Measurements from ENCODE around the gene APP.

APP gene

DNA sequence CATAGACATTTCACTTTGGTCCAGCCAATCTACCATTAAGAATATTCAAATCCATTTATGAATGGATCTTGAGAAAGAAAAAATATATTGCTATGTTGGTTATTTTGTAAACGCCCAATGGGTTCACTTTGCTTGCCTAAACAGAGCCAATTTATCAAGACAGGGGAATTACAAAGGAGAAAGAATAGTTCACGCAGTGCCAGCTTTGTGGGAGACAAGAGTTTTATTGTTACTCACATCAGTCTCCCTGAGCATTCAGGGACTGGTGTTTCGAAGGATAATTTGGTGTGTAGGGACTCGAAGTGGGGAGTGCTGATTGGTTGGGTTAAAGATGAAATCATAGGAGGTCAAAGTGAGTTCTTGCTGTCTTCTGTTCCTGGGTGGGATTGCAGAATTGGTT lies 300.5 kb downstream of the APP start:
- no peak for DNase-seq (ENCODE audit: low read depth in 2 of 2)

DNA sequence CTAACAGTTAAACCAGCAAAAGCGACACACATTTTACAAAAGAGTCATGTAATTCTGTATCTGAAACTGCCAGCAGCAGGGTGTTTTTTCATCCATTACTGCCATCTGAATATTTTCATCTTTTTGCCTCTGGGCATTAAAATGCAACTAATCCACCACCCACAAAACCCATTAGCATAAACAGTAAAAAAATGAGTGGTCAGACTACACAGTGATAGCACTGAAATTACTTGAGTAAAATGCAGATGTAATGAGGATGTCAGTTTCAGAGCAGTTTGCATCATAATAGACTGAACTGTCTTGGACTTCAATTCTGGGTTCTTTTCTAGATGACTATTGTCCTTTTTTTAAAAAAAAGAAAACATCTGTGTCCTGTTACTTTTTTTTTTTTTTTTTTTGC lies 303.5 kb downstream of the APP start:
- no peak for DNase-seq (ENCODE audit: low read depth in 2 of 2)

DNA sequence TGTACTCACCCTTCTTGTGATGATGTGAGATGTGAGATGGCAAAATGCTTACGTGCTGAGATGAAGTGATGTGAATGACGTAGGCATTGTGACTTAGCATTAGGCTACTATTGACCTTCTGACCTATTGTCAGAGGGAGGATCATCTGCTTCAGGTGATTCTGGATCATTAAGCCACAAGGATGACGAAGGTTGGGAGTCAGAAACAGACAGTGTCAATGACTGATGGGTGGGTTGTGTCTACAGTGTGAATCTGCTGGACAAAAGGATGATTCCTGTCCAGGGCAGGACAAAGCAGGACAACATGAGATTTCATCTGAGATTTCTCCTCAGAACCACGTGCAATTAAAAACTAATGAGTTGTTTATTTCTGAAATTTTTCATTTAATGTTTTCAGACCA lies 306.8 kb downstream of the APP start:
- DNase-seq (ENCODE audit: low read depth in 2 of 2): no peak

DNA sequence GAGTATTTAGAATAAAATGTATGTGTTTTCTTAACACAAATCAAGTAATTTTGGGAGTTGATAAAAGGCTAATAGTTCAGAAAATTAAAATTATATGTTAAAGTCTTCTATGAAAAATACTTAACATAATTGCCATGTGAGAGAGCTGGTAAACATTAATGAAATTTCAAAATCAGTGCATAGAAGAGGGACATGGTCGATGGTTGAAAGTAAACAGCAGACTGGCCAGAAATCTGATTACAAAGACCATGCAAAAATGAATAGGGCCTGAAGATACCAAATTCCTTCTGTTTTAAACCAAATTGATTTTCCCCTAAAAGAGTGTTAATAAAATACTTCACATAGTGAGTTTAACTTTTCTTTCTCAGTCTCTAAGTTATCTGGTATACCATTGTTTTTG lies 307.5 kb downstream of the APP start:
- DNase-seq (ENCODE audit: low read depth in 2 of 2): no peak

DNA sequence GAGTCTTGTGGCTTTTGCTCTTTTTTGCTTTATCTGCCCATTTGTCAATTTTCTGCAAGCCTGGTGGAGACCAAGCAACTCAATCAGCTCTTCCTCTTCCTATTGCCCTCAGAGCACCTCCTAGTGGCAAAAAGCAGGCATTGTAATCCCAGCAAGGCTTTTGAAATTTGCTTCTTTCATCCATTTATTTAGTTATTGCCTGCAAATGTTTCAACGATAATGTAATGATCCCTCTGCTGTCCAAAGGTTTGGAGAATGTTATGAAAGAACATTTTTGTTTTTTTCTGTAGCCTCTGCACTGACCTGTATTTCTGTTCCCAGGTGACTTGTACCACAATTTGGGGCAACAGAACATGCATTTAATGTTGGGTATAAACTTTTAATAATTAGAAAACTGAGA lies 308.0 kb downstream of the APP start:
- no peak for DNase-seq (ENCODE audit: low read depth in 2 of 2)

DNA sequence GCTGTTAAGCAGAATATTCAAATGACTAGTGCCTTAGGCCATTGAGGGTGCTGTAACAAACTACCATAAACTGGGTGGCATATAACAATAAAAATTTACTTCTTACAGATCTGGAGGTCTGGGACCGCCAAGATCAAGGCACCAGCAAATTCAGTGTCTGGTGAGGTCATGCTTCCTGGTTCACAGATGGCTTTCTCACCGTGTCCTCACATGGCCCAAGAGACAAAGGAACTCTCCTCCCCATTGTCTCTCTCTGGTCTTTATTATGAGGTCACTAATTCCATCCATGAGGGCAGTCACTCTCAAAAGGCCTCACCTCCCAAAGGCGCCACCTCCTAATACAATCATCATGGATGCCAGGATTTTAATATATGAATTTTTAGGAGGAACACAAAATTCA lies 308.5 kb downstream of the APP start:
- DNase-seq (ENCODE audit: low read depth in 2 of 2): no peak

DNA sequence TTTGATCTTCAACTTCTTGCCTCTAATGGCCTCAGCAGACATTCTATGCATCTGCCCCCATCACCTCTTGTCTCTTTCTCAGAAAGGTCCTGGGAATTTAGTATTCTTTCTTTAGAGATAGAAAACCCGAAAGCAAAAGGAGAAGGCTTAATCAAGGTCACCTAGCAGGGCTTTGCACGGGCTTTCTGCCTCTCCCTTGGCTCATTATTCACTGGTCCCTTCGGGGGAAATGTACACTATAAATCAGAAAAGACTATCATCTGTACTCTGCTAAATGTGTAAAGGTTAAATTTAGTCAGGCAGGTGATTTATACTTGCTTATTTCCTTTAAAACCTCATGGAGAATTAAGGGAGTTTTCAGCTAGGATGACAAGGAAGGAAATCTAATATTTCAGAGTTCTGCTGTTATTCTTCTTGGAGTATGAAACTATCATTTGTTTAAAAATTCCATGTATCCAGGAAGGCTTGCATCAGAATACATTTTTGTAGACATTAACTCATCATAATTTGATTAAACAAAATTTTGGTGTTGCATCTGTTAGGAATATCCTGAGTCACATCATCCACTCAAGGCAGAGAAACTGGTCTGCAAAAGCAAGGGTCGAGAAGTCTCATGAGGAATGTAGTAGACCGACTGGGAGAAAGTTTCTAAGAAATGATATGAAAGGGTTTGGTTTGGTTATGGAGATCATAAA lies 311.2 kb downstream of the APP start:
- no peak for DNase-seq (ENCODE audit: low read depth in 2 of 2)

DNA sequence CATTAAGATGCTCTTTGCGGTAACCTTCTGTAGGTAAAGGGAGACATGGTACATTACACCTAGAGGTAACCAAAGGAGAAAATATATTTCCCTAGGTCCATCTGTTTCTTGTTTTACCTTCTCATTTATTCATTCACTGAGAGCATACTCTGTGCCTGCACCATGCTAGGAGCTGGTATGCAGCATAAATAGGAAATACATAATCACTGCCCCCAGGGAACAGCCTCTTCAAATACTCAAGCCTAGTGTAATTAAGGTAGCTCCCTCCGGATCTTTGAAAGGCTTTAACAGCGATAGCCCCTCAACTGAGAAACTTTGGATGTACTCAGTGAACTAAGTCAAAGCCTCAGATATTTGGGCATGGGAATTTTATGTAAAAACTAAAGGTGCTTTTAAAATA lies 312.2 kb downstream of the APP start:
- DNase-seq (ENCODE audit: low read depth in 2 of 2): no peak

DNA sequence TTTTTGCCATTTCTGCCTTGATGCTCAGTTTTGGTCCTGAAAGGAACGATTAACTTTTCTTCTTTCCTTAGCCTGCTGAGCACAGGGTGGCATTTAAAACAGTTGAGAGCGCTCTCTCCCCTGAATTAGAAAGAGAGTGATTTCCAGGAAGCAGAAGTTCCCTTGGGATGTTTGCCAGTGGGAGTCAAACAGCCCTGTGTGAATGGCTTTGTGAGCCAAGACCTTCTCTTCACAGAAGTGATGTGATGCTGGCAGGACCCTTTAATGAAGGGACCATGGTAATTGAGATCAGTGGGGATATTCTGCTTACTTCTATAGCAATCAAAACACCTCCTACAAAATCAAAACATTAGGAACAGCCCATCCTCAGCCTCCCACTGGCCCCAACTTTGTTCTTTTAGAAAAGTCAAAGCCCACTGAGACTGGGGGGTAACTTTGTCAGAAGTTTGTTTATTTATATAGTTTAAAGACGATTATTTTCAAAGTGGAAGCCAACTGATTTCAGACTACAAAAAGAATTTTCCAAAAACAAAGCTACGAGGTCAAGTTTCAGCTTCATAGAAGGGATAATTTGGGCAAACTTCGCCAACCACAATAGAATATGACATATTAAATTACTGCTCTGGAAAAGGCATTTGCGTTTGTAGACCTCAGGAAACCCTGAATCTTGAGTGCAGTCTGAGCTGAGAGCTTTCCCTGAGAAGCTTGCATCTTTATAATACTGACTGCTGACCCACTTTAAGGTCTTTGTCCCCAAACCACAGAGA lies 313.1 kb downstream of the APP start:
- no peak for DNase-seq (ENCODE audit: low read depth in 2 of 2)

DNA sequence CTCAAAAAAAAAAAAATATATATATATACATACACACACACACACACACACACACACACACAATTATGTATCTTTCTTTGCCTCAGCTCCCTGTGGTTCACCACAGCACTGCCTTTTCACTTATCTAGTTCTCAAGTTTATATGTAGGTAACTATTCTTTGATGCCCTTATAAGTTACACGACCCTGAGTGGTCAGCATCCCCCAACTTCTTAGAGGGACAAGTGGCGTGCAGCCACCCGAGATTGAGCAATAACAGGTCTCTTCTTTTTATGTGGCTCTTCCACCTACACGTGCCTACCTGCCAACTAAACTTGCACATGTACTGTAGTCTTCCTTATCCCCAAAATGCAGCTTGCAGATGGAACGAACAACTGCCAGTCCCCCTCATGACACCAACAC lies 315.0 kb downstream of the APP start:
- DNase-seq (ENCODE audit: low read depth in 2 of 2): no peak

DNA sequence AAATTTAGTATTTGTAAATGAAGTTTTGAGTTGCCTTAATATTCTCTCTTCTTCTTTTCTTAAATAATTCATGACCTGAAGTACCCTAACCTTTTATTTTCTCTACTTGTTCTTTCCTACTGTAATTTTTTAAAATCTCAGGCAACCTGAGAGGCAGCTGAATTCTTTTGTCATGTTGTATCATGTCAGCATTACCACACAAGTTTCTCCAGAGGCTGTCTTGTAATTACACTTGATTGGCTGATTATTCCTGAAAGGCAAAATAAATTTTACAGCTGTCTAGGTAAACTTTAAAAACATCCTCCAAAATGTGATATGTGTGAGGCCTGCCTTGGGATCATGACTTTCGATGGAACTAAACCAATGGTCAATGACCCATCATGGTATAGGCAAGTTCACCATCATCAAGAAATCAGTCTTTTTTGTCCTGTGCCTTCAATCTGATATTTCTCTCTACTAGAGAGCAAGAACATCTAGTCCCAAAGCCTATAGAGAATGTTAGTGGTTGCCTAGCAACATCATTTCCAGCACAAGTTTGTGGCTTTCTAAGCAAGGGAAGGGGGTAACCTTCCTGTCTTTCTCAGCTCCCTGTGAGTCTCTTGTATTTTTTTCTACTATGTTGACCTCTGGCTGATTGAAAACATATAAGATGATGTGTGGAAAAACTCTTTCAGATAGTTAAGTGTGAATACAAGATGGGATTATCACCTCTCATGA lies 320.3 kb downstream of the APP start:
- DNase-seq (ENCODE audit: low read depth in 2 of 2): no peak

DNA sequence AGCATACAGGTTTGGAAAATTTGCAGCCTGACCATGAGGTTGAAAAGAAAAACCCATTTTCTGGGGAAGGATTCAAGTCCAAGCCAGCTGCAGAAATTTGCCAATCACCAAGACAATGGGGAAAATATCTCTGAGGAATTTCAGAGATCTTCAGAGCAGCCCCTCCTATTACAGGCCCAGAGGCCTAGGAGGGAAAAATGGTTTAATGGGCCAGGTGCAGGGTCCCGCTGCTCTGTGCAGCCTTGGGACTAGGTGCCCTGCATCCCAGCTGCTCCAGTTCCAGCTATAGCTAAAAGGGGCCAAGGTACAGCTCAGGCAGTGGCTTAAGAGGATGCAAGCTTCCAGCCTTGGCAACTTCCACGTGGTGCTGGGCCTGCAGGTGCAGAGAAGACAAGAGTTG lies 322.3 kb downstream of the APP start:
- no peak for DNase-seq (ENCODE audit: low read depth in 2 of 2)

DNA sequence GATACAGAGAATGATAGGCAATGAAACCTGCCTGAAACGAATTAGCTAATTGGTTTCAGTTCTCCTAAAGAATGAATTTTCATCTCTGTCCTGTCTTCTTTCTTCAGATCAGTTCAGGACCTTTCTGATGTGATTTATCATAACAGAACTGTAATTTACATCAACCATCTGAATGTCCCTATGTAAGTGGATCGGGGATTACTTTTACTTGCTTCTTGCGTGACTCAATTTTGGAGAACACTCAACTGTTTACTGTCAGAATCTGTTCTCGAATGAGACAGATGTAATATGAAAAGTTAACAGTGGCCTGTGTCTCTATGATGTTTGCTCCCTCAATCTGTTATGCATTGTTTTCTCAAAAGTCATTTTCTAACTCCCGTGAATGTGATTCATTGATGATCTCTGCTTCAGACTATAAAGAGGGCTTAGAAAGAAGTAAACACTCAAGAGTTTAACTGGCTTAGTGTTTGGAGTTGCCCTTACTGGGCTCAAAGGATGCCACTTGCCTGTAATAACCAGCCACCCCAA lies 324.8 kb downstream of the APP start:
- no peak for DNase-seq (ENCODE audit: low read depth in 2 of 2)

DNA sequence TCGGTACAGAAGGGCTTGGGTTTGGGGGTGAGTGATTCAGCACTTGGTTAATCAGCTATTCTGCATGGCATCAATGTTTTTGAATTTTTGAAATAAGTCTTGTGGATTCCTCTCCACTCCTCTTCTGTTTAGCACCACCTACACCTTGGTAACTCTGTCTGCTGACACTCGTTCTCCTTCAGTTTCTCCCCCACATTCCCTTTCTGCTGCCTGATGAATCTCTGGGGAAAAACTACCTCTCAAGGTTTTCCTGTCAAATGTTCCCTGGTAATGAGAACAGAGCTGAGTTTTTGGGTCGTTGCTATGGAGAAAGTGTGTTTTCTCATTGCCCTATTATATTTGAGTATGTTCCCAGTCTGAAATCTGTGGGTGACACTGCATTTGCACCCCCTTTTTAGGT lies 327.6 kb downstream of the APP start:
- no peak for DNase-seq (ENCODE audit: low read depth in 2 of 2)

DNA sequence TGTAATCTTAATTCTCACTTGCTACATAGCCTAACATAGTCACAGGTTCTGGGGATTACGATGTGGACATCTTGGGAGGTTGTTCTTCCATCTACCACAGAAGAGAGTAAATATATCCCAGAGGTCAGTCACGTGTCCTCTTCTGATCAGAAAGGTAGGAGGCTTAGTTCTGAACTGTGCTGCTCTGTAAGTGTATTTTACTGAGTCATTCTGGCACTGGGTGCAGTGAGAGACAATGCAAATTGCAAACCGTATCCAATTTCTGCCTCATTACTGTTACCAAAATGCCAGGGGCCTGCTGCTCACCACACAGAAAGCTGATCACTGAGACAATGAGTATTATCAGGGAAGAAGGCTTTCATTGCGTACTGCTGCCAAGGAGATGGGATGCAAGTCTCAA lies 331.8 kb downstream of the APP start:
- DNase-seq (ENCODE audit: low read depth in 2 of 2): no peak

DNA sequence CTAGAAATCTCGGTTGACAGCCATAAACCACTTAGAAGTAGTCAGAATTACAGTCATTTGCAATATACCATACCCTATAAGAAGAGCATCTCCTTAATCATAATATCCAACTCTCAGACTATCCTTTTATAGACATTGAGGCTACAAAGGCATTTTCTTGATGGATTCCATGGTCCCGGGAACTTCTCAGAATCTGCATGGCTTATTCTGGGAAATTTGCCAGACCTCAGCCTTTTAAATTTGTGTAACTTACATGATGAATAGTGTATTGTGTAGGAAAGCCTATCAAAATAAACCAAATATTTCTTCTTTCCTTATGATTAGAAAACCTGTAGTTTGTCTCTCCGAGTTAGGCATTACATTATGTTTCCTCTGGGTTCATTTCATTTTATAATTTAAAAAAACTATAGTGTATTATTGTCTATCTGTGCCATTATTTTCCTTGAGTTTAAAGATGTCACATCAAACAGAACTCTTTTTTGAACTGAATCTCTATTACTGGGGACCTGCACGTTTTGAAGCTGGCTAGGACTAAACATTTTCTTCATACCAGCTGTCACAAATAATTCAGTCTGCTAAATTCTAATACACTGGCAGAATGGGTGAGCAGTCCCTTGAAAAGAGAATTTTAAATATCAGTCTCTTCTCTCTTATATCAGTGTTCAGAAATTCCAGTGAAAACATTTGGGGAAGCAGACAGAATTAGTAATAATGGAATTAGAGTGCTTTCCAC lies 332.9 kb downstream of the APP start:
- DNase-seq (ENCODE audit: low read depth in 2 of 2): no peak

DNA sequence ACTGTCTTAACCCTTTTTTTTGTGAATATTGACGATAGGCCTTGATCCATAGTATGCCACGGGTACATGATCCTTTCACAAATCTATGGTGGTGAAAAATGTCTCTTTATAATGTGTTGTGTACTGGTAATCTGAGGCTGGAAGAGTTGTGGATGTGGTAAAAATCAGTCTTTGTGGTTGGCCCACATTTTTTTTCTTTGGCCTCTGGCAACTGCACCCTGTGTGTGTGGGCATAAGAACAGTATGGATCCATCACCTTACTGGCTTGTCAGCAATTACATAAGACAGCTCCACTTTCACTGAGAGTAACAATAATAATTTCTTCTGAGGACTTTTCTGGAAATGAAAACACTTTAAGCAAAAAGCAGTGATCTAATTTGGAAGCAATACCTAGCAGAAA lies 334.2 kb downstream of the APP start:
- no peak for DNase-seq (ENCODE audit: low read depth in 2 of 2)

DNA sequence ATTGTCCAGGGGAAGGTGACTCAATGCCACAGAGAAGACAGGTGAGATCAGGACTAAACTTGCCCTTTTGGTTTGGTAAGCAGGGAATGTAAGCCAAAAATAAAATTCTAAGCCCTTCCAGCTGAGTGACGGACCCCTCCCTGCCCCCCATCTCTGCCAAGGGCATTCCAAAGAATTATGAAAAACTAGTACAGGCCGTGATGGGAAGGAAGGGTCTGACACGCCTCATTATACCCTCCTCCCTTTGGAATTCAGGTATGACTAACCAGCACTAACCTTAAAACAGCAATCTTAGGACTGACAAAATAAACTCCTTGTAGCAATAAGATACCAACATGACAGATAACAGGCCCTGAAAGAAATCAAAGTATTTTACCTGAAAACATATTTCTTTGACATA lies 336.2 kb downstream of the APP start:
- DNase-seq (ENCODE audit: low read depth in 2 of 2): no peak

DNA sequence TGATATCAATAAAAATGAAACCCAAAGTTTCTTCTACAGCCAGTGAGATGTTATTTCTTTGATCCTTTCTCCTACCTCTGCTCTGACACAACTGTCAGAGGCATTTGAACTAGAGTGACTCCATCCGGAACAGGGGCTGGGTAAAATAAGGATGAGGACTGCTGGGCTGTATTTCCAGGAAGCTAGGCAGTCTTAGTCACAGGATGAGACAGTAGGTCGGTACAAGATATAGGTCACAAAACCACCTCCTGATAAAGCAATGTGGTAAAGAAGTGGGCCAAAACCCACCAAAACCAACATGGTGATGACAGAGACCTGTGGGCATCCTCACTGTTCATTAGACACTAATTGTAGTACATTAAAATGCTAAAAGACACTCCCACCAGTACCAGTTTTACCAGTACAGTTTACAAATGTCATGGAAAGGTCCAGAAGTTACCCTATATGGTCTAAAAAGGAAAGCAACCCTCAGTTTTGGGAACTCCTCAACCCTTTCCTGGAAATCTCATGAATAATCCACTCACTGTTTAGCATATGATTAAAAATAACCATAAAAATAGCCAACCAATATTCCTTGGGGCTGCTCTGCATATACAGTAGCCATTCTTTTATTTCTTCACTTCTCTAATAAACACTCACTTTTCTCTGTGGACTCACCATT lies 339.1 kb downstream of the APP start:
- no peak for DNase-seq (ENCODE audit: low read depth in 2 of 2)

All from stimulated activated CD8-positive, alpha-beta memory T cell treated with anti-CD3 and anti-CD28 coated beads, Interleukin-15, amount 100 ng/mL, for 48 hours (primary cell).